Neural progenitor cell (in vitro differentiated cells): ENCODE results near the gene WFIKKN1. TPM values are rescaled to one million over a fixed set of nuclear protein-coding genes. Genes with fewer than 3 reads are reported as not detected.

Source experiments
- DNase-seq: peaks from one replicate; pipeline ENCODE4 v3.0.0-alpha.2; 2016; ENCODE audit warnings: low spot score
- H2AFZ ChIP-seq: fragments of 200-600 bp; sonication (generic); replicated peaks from 2 replicates; pipeline ENCODE4 v1.6.1; 2016; ENCODE audit warnings: antibody characterized with exemption
- H3F3A ChIP-seq: fragments of 200-600 bp; sonication (generic); 2 replicates; pipeline ENCODE4 v1.6.1; 2016; ENCODE audit warnings: antibody characterized with exemption, low read depth
- H3K27ac ChIP-seq: fragments of 200-600 bp; sonication (generic); 2 replicates; pipeline ENCODE4 v1.5.1; 2016; ENCODE audit warnings: mild to moderate bottlenecking
- H3K27me3 ChIP-seq: fragments of 200-600 bp; sonication (generic); 2 replicates; pipeline ENCODE4 v1.6.1; 2016; ENCODE audit warnings: mild to moderate bottlenecking, moderate library complexity
- H3K36me3 ChIP-seq: fragments of 200-600 bp; sonication (generic); 2 replicates; pipeline ENCODE4 v1.5.1; 2016
- H3K4me1 ChIP-seq: fragments of 200-600 bp; sonication (generic); 2 replicates; pipeline ENCODE4 v1.6.1; 2016; ENCODE audit warnings: mixed run types
- H3K4me2 ChIP-seq: fragments of 200-600 bp; sonication (generic); 2 replicates; pipeline ENCODE4 v1.6.1; 2016
- H3K4me3 ChIP-seq: fragments of 200-600 bp; sonication (generic); 2 replicates; pipeline ENCODE4 v1.5.1; 2016
- H3K79me2 ChIP-seq: fragments of 200-600 bp; sonication (generic); 2 replicates; pipeline ENCODE4 v1.6.1; 2016; ENCODE audit warnings: low read depth
- H3K9ac ChIP-seq: fragments of 200-600 bp; sonication (generic); 2 replicates; pipeline ENCODE4 v1.6.1; 2016
- H3K9me3 ChIP-seq: fragments of 200-600 bp; sonication (generic); 2 replicates; pipeline ENCODE4 v1.5.1; 2016; ENCODE audit warnings: low read depth
- H4K20me1 ChIP-seq: fragments of 200-600 bp; sonication (generic); 2 replicates; pipeline ENCODE4 v1.6.1; 2016; ENCODE audit warnings: low read depth
- H3K27ac Mint-ChIP-seq: 3 replicates; pipeline ENCODE4 v1.8.0; 2021; ENCODE audit warnings: mixed read lengths
- H3K27me3 Mint-ChIP-seq: 2 replicates; pipeline ENCODE4 v1.8.0; 2022; ENCODE audit warnings: low read depth, mild to moderate bottlenecking, inconsistent platforms, moderate library complexity, mixed read lengths; ENCODE audit not compliant: insufficient read depth
- H3K36me3 Mint-ChIP-seq: 3 replicates; pipeline ENCODE4 v1.8.0; 2021; ENCODE audit warnings: mixed read lengths
- H3K4me1 Mint-ChIP-seq: 3 replicates; pipeline ENCODE4 v1.8.0; 2021; ENCODE audit warnings: mixed read lengths
- H3K4me3 Mint-ChIP-seq: 3 replicates; pipeline ENCODE4 v1.8.0; 2021; ENCODE audit warnings: mild to moderate bottlenecking, moderate library complexity, mixed read lengths
- H3K9me3 Mint-ChIP-seq: 3 replicates; pipeline ENCODE4 v1.8.0; 2020; ENCODE audit warnings: mixed read lengths
- CTCF ChIP-seq: fragments of 200-600 bp; sonication (generic); IDR thresholded peaks from 2 replicates; pipeline ENCODE4 v1.5.1; 2017; ENCODE audit warnings: antibody characterized with exemption, mild to moderate bottlenecking
- EZH2 ChIP-seq: fragments of 200-600 bp; sonication (generic); IDR thresholded peaks from 2 replicates; pipeline ENCODE4 v1.6.1; 2017; ENCODE audit warnings: antibody characterized with exemption, mild to moderate bottlenecking, moderate library complexity
- EZH2phosphoT487 ChIP-seq: fragments of 200-600 bp; sonication (generic); IDR thresholded peaks from 2 replicates; pipeline ENCODE4 v1.6.1; 2017; ENCODE audit warnings: antibody characterized with exemption
- total RNA-seq: library from RNA; depleted of rRNA; stranded (reverse); fragments of >200 nt; gene quantifications from 2 replicates; pipeline ENCODE4 v1.2.3, GENCODE V29; 2015; ENCODE audit warnings: low replicate concordance

WFIKKN1 gene
- total RNA-seq, 1 donor from 2014 or later, result 5.9 TPM

DNA sequence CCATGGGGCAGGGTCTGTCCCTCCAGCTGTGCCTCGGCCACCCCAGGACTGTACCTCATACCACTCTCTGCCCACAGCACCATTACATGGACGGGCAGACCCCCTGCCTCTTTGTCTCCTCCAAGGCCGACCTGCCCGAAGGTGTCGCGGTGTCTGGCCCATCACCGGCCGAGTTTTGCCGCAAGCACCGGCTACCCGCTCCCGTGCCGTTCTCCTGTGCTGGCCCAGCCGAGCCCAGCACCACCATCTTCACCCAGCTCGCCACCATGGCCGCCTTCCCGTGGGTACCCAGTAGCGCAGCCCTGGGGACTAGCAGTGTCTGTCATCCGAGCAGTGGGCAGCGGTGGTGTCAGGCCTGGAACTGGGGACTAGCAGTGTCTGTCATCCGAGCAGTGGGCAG, 42.1 kb downstream of the WFIKKN1 start:
- Histone ChIP-seq H3F3A (peaks cover 25% of the 10 kb centered on the region), H3K4me1 (peaks cover 12% of the 10 kb centered on the region), H3K36me3 (no peaks in the 10 kb centered on the region), H3K27ac (no peak overlapping the region), H3K79me2 (peaks cover 15% of the 10 kb centered on the region), H3K4me3 (no peak overlapping the region), H3K27me3 (peaks cover 17% of the 10 kb centered on the region), H4K20me1 (peaks cover 39% of the 10 kb centered on the region), H3K9ac (no peak overlapping the region), H3K9me3 (no peaks in the 10 kb centered on the region), H3K4me2 (no peak overlapping the region), H2AFZ (no peak overlapping the region)
- Mint-ChIP-seq H3K27ac (no peak overlapping the region), H3K4me3 (no peak overlapping the region), H3K9me3 (no peaks in the 10 kb centered on the region), H3K36me3 (no peaks in the 10 kb centered on the region), H3K4me1 (no peaks in the 10 kb centered on the region), H3K27me3 (peaks cover 5% of the 10 kb centered on the region)
- TF ChIP-seq EZH2phosphoT487 (no peak), EZH2 (no peak), CTCF (no peak)
- no peak for DNase-seq

- Histone ChIP-seq H3K4me3 (no peak overlapping the region), H3K79me2 (peaks cover 10% of the 10 kb centered on the region), H3K36me3 (no peaks in the 10 kb centered on the region), H3K9ac (no peak overlapping the region), H3K4me2 (no peak overlapping the region), H3K27ac (no peak overlapping the region), H2AFZ (no peak overlapping the region), H3K27me3 (peaks cover 17% of the 10 kb centered on the region), H3F3A (peaks cover 26% of the 10 kb centered on the region), H4K20me1 (peaks cover 38% of the 10 kb centered on the region), H3K9me3 (no peaks in the 10 kb centered on the region), H3K4me1 (peaks cover 12% of the 10 kb centered on the region)
- TF ChIP-seq CTCF (no peak), EZH2 (no peak), EZH2phosphoT487 (no peak)
- H3K9me3 Mint-ChIP-seq, result no peaks in the 10 kb centered on the region
- no peaks in the 10 kb centered on the region for H3K4me1 Mint-ChIP-seq
- H3K36me3 Mint-ChIP-seq, result no peaks in the 10 kb centered on the region
- no peak overlapping the region for H3K4me3 Mint-ChIP-seq
- DNase-seq, result no peak
- H3K27me3 Mint-ChIP-seq, result peaks cover 5% of the 10 kb centered on the region
- H3K27ac Mint-ChIP-seq, result no peak overlapping the region
These were observed 42.7 kb downstream of the WFIKKN1 start for GRCh38 chr16:673399-673991.

DNA sequence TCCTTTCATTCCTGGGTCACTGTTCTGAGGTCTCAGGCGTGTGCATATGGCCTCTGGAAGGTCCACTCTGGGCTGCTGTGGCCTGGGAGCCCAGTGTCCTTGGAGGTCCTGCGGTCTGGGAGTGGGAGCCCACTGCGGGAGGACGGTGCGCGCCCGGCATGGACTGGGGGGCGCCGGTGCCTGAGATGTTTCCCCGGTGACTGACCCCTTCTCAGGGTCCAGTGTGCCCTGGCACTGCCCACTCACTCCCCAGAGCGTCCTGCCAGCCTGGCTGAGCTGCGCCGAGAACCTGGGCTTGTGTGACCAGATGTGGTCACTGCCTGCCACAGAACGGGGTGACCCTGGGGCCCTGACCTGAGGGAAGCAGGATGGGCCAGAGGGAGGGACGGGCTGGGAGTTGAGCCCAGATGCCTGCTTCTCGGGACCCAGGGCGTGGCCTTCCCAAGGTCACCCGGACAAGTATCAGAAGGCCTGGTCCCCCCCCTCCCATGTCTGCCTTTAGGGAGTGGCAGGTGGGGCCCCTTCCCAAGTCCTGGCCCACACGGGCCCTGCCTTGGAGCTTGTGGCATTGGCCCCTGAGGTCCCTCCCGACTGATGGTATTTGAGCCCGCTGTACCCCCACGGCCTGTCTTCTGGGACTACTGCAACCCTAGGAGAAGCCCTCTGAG, 43.6 kb downstream of the WFIKKN1 start:
- Histone ChIP-seq H3K4me3 (no peak overlapping the region), H3K27me3 (peaks cover 17% of the 10 kb centered on the region), H3K79me2 (peaks cover 1% of the 10 kb centered on the region), H3K9ac (no peak overlapping the region), H3K27ac (no peak overlapping the region), H3K4me1 (peaks cover 7% of the 10 kb centered on the region), H3K36me3 (no peaks in the 10 kb centered on the region), H3F3A (peaks cover 34% of the 10 kb centered on the region), H3K9me3 (no peaks in the 10 kb centered on the region), H3K4me2 (peak overlapping the region; percentile 81), H2AFZ (no peak overlapping the region), H4K20me1 (peaks cover 30% of the 10 kb centered on the region)
- Mint-ChIP-seq H3K4me1 (peaks cover 3% of the 10 kb centered on the region), H3K36me3 (no peaks in the 10 kb centered on the region), H3K4me3 (no peak overlapping the region), H3K27me3 (peaks cover 2% of the 10 kb centered on the region), H3K9me3 (no peaks in the 10 kb centered on the region), H3K27ac (no peak overlapping the region)
- no peak for DNase-seq
- no peak for TF ChIP-seq EZH2
- TF ChIP-seq CTCF, result no peak
- TF ChIP-seq EZH2phosphoT487, result no peak
